Heart left ventricle (tissue), 13 donors: ENCODE data around the gene TPD52L1.

Experiments used
- POLR2A ChIP-seq, 2 donors: fragments of 450-650 bp; IDR thresholded peaks; one replicate each; pipeline ENCODE4 v1.6.1; 2017; ENCODE audit warnings: antibody characterized with exemption in 2 of 2, mild to moderate bottlenecking in 2 of 2, moderate library complexity in 2 of 2
- TF ChIP-seq, protein P1 (sequence below), 12 donors: fragments of 200-600 bp; sonication (generic) in 4 of 12; IDR thresholded peaks; one replicate each; pipeline versions ENCODE4 v1.5.0 to v1.8.0; 2018 to 2022; ENCODE audit warnings: antibody characterized with exemption in 12 of 12, mild to moderate bottlenecking in 5 of 12
- donor health status: ischemic (EF 13 %, LVEDD 7.1; RV severe dilation, severe dysfunction).
- donor health status: DM: no; HTN: yes; CAD: no.
- donor health status: DM: no; HTN: no; CAD: no.
- donor health status: ischemic (EF 25% LVEDD 6.9; RV normal size, moderate dysfunction).
- donor health status: ischemic (EF 25% LVEDD 5.7; RV mildly dilated, moderate dysfunction).
- donor health status: ischemic (EF 35%, LVEDD 5.7; RV mildly dilated, moderate dysfunction).
- donor health status: nonischemic (EF 11% LVEDD 7.7; RV severe dilation, severe dysfunction).
- donor health status: DM: yes; HTN: yes; CAD: no.
- donor health status: PGD.
- donor health status: ischemic (EF 29% LVEDD 5.4; RV normal size, mild dysfunction).
- donor health status: nonischemic (EF 23%, LVEDD 6.1; RV moderate dilation, normal function).

DNA sequence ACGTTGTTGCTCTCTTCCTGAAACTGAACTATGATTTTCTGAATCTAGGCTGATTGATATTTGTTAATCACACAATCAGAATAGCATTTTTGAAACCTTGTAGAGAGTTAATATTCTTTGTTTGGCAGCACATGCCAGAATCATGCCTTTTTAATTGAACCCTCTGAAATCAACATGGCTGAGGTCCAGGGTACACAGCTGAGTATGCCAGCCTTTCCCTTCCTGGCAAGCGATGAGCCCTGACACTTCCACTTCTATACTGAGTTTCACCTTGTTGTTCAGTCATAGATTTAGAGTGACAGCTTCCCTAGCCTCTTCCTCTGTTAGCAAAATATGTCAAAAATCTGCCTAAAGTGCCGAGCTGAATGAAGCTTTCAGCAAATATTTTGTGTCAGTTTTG, 141.4 kb downstream of the TPD52L1 start:
- TF ChIP-seq, protein P1, sequence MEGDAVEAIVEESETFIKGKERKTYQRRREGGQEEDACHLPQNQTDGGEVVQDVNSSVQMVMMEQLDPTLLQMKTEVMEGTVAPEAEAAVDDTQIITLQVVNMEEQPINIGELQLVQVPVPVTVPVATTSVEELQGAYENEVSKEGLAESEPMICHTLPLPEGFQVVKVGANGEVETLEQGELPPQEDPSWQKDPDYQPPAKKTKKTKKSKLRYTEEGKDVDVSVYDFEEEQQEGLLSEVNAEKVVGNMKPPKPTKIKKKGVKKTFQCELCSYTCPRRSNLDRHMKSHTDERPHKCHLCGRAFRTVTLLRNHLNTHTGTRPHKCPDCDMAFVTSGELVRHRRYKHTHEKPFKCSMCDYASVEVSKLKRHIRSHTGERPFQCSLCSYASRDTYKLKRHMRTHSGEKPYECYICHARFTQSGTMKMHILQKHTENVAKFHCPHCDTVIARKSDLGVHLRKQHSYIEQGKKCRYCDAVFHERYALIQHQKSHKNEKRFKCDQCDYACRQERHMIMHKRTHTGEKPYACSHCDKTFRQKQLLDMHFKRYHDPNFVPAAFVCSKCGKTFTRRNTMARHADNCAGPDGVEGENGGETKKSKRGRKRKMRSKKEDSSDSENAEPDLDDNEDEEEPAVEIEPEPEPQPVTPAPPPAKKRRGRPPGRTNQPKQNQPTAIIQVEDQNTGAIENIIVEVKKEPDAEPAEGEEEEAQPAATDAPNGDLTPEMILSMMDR (IDR thresholded peaks at IDR 0.05) = no peak
- no peak for TF ChIP-seq POLR2A (IDR thresholded peaks at IDR 0.05)
